NB4 (cell line): ENCODE results near the gene AMIGO3.

ENCODE experiments used
- POLR2A ChIP-seq: IDR thresholded peaks from 2 replicates; pipeline ENCODE4 v1.6.1; 2011; ENCODE audit warnings: mild to moderate bottlenecking; ENCODE audit not compliant: insufficient read length; ENCODE audit errors: extremely low read depth
- TF ChIP-seq, protein P1 (sequence below): IDR thresholded peaks from one replicate; pipeline ENCODE4 v1.5.1; 2012; ENCODE audit warnings: low read depth, low read length
- TF ChIP-seq, protein P2 (sequence below): IDR thresholded peaks from 2 replicates; pipeline ENCODE4 v1.6.1; 2011; ENCODE audit warnings: low read depth, low read length

DNA sequence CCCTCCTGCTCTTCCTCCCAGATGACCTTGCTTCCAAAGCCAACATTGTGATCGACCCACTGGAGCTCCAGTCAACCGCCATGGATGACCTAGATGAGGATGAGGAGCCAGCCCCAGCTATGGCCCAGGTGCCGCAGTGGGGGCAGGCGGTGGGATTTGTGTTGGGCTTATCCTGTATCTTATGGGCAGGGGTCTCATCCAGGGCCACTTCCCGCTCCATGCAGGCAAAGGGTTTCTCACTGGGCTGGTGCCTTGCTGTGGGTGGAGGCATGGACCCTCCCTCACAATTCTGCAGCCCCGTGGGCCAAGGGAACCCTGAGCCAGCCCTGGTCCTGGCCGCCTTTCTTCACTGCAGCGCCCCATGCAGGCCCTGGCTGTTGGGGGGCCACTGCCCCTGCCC lies 14.9 kb downstream of the AMIGO3 start:
- TF ChIP-seq, protein P1, sequence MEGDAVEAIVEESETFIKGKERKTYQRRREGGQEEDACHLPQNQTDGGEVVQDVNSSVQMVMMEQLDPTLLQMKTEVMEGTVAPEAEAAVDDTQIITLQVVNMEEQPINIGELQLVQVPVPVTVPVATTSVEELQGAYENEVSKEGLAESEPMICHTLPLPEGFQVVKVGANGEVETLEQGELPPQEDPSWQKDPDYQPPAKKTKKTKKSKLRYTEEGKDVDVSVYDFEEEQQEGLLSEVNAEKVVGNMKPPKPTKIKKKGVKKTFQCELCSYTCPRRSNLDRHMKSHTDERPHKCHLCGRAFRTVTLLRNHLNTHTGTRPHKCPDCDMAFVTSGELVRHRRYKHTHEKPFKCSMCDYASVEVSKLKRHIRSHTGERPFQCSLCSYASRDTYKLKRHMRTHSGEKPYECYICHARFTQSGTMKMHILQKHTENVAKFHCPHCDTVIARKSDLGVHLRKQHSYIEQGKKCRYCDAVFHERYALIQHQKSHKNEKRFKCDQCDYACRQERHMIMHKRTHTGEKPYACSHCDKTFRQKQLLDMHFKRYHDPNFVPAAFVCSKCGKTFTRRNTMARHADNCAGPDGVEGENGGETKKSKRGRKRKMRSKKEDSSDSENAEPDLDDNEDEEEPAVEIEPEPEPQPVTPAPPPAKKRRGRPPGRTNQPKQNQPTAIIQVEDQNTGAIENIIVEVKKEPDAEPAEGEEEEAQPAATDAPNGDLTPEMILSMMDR: no peak
- TF ChIP-seq, protein P2, sequence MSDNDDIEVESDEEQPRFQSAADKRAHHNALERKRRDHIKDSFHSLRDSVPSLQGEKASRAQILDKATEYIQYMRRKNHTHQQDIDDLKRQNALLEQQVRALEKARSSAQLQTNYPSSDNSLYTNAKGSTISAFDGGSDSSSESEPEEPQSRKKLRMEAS: no peak
- no peak for TF ChIP-seq POLR2A
